Measurements from ENCODE around the gene APPBP2. TPM values are rescaled to one million over a fixed set of nuclear protein-coding genes. Genes with fewer than 3 reads are reported as not detected.

APPBP2 gene
- total and polyA plus RNA-seq, 10 donors: 4.1 to 49.8 (median 30.8) TPM

DNA sequence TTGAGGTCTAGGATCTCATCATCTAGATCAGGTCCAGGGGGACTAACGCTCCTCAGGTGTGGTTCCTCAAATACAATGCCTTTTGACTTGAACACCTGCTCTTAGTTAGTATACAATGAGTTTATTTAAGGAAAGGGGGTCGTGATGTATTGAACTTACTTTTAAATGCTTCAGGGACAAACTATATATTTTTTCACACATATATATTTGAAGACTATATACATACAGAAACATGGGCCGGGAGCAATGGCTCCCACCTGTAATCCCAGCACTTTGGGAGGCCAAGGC lies 122.6 kb downstream of the APPBP2 start:
- Histone ChIP-seq H3K27ac (no peak overlapping the region), H3K27me3 (replicated peaks in 1 of 7) (no peaks in the 10 kb centered on the region), H3K4me1 (peaks cover 0 to 20% (median 7%) of the 10 kb centered on the region in 6 donors), H3K9me3 (no peaks in the 10 kb centered on the region), H3K36me3 (no peaks in the 10 kb centered on the region), H3K4me3 (no peak overlapping the region)
- DNase-seq: no peak
- TF ChIP-seq POLR2A (IDR thresholded peaks at IDR 0.05) (no peak), POLR2AphosphoS5 (IDR thresholded peaks at IDR 0.05) (no peak)
- TF ChIP-seq, protein P1, sequence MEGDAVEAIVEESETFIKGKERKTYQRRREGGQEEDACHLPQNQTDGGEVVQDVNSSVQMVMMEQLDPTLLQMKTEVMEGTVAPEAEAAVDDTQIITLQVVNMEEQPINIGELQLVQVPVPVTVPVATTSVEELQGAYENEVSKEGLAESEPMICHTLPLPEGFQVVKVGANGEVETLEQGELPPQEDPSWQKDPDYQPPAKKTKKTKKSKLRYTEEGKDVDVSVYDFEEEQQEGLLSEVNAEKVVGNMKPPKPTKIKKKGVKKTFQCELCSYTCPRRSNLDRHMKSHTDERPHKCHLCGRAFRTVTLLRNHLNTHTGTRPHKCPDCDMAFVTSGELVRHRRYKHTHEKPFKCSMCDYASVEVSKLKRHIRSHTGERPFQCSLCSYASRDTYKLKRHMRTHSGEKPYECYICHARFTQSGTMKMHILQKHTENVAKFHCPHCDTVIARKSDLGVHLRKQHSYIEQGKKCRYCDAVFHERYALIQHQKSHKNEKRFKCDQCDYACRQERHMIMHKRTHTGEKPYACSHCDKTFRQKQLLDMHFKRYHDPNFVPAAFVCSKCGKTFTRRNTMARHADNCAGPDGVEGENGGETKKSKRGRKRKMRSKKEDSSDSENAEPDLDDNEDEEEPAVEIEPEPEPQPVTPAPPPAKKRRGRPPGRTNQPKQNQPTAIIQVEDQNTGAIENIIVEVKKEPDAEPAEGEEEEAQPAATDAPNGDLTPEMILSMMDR (IDR thresholded peaks at IDR 0.05 in 8 of 11, conservative IDR thresholded peaks at IDR 0.05 in 3 of 11): no peak
- intact Hi-C loops (cut with DNase I; ENCODE audit: low total_unique reads): no loop called here
- WGBS, 5 donors: 75 to 86% (median 83%) methylated on average over 3 of the region's 3 CpGs

DNA sequence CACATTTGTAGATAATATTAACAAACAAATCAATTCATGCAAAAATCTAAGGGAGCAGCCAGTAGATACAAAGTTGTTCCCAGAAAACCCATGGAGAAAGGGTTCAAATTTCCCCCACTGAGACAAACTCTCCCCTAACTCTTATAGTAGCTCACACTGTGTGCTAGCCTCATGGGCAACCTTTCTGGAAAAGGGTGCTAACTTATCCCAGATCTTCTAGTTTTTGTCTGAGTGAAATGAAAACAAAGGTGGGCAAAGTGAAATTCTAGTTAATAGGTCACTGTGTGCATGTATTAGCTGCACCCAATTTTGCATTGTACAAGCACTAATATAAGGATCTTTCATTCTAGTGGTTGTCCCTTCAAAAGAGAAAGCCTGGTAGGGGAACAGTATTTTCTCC lies 124.2 kb downstream of the APPBP2 start:
- TF ChIP-seq POLR2A (IDR thresholded peaks at IDR 0.05): no peak
- Histone ChIP-seq H3K4me1 (peaks cover 0 to 37% (median 23%) of the 10 kb centered on the region in 6 donors), H3K36me3 (no peaks in the 10 kb centered on the region), H3K4me3 (no peak overlapping the region), H3K27me3 (replicated peaks in 1 of 7) (no peaks in the 10 kb centered on the region), H3K27ac (no peak overlapping the region), H3K9me3 (no peaks in the 10 kb centered on the region)
- intact Hi-C loops (cut with DNase I; ENCODE audit: low total_unique reads): no loop called here
- DNase-seq: no peak

DNA sequence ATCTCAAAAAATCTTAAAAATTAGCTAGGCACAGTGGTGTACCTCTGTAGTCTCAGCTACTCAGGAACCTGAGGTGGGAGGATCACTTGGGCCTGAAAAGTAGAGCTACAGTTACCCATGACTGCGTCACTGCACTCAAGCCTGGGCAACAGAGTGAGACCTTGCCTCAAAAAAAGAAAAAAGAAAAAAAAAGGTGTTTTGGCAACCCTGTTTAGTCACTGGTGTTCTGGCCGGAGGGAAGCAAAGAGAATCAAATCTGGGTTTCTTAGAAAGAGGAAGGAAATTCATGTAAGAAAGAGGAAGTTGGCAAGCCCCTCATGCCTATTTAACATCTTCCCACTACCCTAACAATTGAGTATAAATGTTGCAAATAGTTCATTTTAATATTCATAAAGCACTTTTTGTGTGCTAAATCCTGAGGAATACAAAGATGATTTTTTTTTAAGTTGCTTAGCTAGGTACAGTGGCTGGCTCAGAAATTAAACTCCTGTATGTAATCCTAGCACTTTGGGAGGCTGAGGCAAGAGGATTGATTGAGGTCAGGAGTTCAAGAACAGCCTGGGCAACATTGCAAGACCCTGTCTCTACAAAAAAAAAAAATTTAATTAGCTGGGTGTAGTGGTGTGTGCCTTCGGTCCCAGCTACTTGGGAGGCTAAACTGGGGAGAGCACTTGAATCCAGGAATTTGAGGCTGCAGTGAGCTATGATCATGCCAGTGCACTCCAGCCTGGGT lies 127.6 kb downstream of the APPBP2 start:
- DNase-seq: peak; percentile 75
- peaks cover 0 to 71% (median 44%) of the 10 kb centered on the region in 6 donors for H3K4me1 ChIP-seq
- TF ChIP-seq POLR2A (IDR thresholded peaks at IDR 0.05) (no peak), POLR2AphosphoS5 (IDR thresholded peaks at IDR 0.05) (peak in 1 of 3 donors; percentile 43)
- TF ChIP-seq, protein P1 (IDR thresholded peaks at IDR 0.05 in 8 of 11, conservative IDR thresholded peaks at IDR 0.05 in 3 of 11): no peak
- H3K27ac ChIP-seq: peak overlapping the region in 7 of 8 donors; percentile 59 to 98 (median 82)
- intact Hi-C loops (cut with DNase I; ENCODE audit: low total_unique reads): no loop called here
- 20 to 39% (median 22%) methylated on average over 3 of the region's 3 CpGs for WGBS, 5 donors
- no peaks in the 10 kb centered on the region for H3K36me3 ChIP-seq
- H3K4me3 ChIP-seq: peak overlapping the region in 1 of 8 donors; percentile 48
- no peaks in the 10 kb centered on the region for H3K27me3 ChIP-seq (replicated peaks in 1 of 7)
- H3K9me3 ChIP-seq: no peaks in the 10 kb centered on the region

DNA sequence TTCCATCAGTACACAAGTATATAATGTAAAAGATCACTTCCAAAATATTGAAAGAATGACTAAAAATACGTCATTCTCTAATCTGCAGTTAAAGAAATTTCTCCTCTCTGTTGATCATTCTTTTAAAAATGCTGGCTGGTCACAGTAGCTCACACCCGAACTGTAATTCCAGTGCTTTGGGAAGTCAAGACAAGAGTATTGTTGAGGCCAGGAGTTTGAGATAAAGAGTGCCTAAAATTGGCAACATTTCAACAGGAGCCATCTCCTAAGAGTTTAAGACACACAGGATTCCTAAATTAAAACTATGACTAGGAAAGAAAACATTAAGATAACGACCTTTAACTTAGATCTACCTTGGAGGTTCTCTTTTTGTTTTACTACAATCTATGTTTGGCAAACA lies 129.6 kb downstream of the APPBP2 start:
- WGBS, 5 donors: 89 to 95% (median 90%) methylated on average over 3 of the region's 3 CpGs
- intact Hi-C loops (cut with DNase I; ENCODE audit: low total_unique reads): no loop called here

More for the DNA sequence above, 129.6 kb downstream of the APPBP2 start:
- Histone ChIP-seq H3K27me3 (replicated peaks in 1 of 7) (no peaks in the 10 kb centered on the region), H3K9me3 (no peaks in the 10 kb centered on the region), H3K36me3 (no peaks in the 10 kb centered on the region), H3K4me3 (no peak overlapping the region), H3K4me1 (peaks cover 4 to 70% (median 55%) of the 10 kb centered on the region in 6 donors), H3K27ac (peak overlapping the region in 6 of 8 donors; percentile 31 to 98 (median 91))
- DNase-seq: no peak
- TF ChIP-seq POLR2AphosphoS5 (IDR thresholded peaks at IDR 0.05) (no peak), POLR2A (IDR thresholded peaks at IDR 0.05) (no peak)
- TF ChIP-seq, protein P1 (IDR thresholded peaks at IDR 0.05 in 8 of 11, conservative IDR thresholded peaks at IDR 0.05 in 3 of 11): no peak

Data from spleen (tissue), 11 donors.